GM12865 (cell line): Measurements from ENCODE around the gene THOC7.

Experiments
- DNase-seq: peaks from one replicate; pipeline ENCODE4 v3.0.0; 2010; ENCODE audit warnings: low read depth
- H3K4me3 ChIP-seq: 2 replicates; pipeline ENCODE4 v1.5.1; 2011; ENCODE audit warnings: mild to moderate bottlenecking, low read depth, low read length, control low read depth
- TF ChIP-seq, protein P1 (sequence below): IDR thresholded peaks from 2 replicates; pipeline ENCODE4 v1.5.1; 2011; ENCODE audit warnings: low read length, control low read depth, low read depth, inconsistent platforms; ENCODE audit not compliant: insufficient read depth; ENCODE audit errors: missing control alignments

Gene THOC7

DNA sequence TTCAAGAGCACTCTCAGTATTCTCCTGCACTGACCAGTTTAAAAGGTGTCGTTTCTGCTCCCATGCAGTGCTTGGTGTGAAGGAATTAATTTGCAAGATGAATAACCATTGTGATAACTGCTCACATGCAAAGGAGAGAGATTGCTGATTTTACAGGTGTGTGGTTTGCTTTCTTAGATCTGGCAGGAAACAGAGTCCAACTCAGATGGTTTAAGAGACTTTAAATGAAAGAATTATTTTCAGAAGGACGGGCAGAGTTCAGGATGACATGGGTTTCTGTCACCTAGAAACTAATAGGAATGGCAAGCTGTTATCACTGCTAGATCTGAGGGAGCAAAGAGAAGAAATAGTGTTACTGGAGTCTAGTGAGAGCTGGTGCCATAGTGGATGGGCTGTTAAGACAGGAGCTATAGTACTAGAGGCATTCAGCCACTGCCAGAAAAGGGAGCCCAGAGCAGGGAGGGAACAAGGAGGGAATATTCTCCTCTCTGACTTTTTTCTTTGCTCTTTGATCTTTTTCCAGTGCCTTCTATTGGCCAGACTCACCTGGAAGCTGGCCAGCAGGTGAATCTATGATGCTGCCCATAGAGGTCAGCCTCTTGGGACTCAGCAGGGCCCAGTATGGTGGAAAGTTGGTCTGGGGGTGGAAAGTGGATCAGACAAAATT is 14.9 kb upstream of the THOC7 start:
- DNase-seq = no peak
- TF ChIP-seq, protein P1, sequence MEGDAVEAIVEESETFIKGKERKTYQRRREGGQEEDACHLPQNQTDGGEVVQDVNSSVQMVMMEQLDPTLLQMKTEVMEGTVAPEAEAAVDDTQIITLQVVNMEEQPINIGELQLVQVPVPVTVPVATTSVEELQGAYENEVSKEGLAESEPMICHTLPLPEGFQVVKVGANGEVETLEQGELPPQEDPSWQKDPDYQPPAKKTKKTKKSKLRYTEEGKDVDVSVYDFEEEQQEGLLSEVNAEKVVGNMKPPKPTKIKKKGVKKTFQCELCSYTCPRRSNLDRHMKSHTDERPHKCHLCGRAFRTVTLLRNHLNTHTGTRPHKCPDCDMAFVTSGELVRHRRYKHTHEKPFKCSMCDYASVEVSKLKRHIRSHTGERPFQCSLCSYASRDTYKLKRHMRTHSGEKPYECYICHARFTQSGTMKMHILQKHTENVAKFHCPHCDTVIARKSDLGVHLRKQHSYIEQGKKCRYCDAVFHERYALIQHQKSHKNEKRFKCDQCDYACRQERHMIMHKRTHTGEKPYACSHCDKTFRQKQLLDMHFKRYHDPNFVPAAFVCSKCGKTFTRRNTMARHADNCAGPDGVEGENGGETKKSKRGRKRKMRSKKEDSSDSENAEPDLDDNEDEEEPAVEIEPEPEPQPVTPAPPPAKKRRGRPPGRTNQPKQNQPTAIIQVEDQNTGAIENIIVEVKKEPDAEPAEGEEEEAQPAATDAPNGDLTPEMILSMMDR = no peak
- no peak overlapping the region for H3K4me3 ChIP-seq

DNA sequence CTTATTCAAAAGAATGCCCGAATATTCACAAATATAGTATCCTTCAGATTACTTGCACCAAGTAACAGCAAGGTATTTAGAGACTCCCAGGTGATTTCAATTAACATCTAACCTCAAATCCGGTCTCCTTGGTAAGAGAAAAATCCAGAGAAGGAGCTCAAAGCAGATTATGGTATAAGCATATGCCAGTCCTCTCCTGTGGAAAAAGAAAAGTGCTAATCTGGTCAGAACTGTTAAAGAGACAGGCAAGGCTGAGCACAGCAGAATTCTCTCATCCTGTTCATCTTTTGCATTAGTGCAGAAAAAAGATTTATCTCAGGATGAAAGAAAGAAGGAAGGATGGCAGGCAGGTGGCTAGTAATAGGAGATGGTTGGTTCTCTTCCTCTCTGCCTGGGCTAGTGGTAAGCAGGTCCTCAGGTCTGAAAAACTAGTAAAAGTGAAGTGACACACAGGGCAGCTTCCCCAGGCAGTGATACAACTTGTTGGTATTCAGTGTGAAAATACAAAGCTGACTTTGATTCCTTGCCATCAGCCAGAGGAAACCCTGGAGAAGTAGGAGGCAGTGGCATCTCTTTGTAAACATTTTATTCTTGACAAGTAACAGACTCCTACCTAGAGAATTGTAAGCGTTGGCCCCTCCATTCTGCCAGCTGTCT is 14.3 kb upstream of the THOC7 start:
- no peak overlapping the region for H3K4me3 ChIP-seq
- TF ChIP-seq, protein P1 = no peak
- DNase-seq = no peak

- no peak for DNase-seq
- TF ChIP-seq, protein P1 = no peak
- no peak overlapping the region for H3K4me3 ChIP-seq
These were observed 12.7 kb upstream of the THOC7 start for GRCh38 chr3:63876260-63876659.

DNA sequence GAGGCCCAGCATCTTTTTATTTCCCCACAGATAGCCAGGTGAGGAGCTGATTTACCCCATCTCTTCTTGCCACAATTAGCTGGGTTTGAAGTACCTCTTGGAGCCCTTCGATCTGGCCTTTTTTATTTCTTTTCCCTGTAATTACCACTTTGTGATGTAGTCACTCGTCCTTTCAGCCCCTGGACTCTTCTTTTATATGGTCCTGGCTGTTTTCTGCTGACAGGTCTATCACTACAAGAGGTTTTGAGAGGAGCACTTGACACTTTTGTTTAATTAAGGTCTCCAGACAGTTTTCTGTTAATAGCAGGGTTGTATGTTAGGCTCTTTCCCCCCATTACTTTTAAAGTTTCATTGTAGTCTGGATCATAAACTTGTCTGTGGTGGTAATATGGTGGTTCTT is 11.9 kb upstream of the THOC7 start:
- TF ChIP-seq, protein P1 = no peak
- DNase-seq = no peak
- H3K4me3 ChIP-seq = no peak overlapping the region

GRCh38 chr3:63874769-63875168 is 11.2 kb upstream of the THOC7 start:
- TF ChIP-seq, protein P1 = no peak
- DNase-seq = peak; percentile 24
- no peak overlapping the region for H3K4me3 ChIP-seq

DNA sequence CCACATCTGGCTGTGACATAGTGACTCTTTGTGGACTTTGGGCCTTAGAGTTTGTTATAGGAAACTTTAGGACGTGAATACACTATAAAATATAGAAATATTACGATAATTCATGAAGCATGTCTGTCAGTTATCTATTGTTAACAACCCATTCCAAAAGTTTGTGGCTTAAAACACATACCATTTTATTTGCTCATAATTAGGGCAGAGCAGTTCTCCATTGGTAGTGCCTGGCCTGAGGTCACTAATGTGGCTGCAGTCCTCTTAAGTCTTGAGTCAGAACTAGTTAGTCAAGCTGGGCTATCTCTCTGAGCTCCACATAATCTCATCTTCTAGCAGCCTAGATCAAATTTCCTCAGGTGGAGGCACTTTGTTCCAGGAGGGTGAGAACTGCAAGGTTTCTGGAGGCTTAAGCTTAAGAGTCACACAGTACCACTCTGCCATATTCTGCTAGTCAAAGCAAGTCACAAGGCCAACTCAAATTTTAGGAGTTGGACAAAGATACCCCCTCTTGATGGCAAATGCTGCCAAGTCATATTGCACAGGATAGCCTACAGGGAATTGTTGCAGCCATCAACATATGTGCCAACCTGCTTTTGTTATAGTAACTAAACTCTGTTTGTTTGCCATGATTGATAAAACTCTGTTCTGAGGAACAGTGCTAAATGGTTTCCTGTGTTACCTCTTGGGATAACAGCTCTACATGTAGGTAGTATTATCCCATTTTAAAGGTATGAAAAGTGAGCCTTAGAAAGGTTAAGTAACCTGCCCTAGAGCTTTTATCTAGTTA is 8.7 kb upstream of the THOC7 start:
- no peak overlapping the region for H3K4me3 ChIP-seq
- TF ChIP-seq, protein P1 = no peak
- DNase-seq = no peak
